ENCODE data around the gene SERPINB6.
A peak's percentile ranks its signal among the peaks of the same experiment; 100 is the strongest.
"Not testable (repeated sequence)": the region's sequence is repeated elsewhere in the genome, so short reads cannot be mapped to it uniquely, and the experiment has no call there.

The SERPINB6 gene

DNA sequence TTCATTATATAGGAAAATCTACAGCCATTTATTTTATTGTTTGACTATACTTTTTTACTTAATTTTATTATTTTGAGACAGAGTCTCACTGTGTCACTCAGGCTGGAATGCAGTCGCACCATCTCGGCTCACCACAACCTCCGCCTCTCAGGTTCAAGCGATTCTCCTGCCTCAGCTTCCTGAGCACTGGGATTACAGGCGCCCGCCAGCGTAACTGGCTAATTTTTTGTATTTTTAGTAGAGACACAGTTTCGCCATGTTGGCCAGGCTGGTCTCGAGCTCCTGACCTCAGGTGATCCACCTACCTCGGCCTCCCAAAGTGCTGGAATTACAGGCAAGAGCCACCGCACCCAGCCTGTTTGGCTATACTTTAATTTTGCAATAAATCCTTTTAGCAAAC is 38.5 kb downstream of the SERPINB6 start:
- not testable (repeated sequence) for DNase-seq

GRCh38 chr6:2931970-2932748 is 39.2 kb downstream of the SERPINB6 start:
- peak; percentile 64 for DNase-seq

DNA sequence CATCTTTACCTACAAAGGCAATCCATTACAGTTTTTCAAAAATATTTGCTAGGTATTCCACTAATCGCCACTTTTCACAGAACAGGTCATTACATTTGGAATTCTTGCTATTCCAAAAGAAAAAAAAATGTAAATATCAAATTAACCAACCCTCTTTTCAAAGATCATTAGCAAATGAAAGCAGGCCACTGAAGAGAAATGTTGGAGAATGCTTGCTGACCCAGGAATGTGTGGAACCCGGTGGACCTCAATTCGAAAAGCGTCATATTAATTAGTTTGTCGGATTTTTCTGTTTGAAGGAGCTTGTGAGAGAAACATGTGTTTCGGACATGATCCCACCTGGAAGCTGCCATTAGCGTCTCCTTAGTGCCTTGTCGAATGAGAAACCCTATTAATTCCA is 40.3 kb downstream of the SERPINB6 start:
- no peak for DNase-seq

DNA sequence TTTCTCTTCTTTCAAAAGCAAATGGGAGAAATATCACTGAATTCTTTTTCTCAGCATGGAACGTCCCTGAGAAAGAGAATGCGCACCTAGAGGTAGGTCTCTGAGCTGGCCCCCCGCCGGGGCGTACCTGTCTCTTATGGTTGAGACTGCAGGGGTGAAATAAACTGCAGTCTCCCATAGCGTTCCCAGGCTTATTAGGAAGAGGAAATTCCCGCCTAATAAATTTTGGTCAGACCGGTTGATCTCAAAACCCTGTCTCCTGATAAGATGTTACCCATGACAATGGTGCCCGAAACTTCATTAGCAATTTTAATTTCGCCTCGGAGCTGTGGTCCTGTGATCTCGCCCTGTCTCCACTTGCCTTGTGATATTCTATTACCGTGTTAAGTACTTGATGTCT is 43.4 kb downstream of the SERPINB6 start:
- DNase-seq, result not testable (repeated sequence)

DNA sequence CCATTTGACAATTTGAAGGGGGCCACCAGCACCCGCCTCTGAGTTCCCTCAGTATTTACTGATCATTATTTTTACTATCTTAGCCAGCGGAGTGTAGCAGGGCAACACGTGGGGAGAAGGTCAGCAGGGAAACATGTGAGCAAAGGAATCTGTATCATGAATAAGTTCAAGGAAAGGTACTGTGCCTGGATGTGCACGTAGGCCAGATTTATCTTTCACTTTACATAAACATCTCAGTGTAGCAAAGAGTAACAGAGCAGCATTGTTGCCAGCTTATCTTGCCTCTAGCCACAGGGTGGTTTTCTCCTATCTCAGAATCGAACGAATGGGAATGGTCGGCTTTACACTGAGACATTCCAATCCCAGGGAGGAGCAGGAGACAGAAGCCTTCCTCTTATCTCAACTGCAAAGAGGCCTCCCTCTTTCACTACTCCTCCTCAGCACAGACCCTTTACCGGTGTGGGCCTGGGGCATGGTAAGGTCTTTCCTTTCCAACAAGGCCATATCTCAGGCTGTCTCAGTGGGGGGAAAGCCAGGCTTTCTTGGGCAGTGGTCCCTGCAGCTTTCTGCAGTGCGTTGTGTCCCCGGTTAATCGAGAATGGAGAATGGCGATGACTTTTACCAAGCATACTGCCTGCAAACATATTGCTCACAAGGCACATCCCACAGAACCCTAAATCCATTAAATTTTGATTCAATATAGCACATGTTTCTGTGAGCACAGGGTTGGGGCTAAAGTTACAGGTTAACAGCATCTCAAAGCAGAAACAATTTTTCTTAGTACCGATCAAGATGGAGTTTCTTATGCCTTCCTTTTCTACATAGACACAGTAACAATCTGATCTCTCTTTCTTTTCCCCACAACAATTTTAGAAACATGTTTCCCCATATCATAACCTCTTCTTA is 45.3 kb downstream of the SERPINB6 start:
- DNase-seq, result not testable (repeated sequence)

GRCh38 chr6:2921520-2922115 is 49.7 kb downstream of the SERPINB6 start:
- DNase-seq, result no peak

GRCh38 chr6:2920671-2921112 is 50.7 kb downstream of the SERPINB6 start:
- no peak for DNase-seq

DNA sequence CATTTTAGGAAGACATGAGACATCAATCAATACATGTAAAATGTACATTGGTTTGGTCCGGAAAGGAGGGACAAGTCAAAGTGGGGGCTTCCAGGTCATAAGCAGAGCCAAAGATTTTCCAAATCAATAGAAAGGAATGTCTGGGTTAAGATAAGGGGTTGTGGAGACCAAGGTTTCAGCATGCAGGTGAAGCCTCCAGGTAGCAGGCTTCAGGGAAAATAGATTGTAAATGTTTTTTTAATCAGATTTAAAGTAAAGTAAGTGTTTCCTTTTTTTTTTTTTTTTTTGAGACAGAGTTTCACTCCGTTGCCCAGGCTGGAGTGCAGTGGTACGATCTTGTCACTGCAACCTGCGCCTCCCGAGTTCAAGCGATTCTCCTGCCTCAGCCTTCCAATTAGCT is 51.5 kb downstream of the SERPINB6 start:
- DNase-seq, result no peak

DNA sequence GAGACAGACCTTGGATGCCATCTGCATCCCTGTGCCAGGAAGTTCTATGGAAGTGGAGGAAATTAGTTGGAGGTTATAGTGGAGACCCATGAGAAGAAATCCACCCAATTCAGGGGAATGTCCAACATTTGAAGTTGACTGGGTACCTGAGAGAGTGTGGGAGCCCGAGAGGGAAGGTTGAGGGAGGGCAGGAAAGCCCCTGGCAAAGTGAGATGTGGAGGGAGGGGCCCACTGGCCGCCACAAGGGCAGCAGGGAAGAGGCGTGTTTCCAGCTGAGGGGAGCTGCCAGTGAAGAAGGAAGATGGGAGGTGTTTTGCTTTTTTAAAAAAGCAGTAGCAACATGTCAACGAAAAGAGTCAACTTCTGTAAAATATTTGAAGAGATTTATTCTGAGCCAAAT is 52.0 kb downstream of the SERPINB6 start:
- no peak for DNase-seq

DNA sequence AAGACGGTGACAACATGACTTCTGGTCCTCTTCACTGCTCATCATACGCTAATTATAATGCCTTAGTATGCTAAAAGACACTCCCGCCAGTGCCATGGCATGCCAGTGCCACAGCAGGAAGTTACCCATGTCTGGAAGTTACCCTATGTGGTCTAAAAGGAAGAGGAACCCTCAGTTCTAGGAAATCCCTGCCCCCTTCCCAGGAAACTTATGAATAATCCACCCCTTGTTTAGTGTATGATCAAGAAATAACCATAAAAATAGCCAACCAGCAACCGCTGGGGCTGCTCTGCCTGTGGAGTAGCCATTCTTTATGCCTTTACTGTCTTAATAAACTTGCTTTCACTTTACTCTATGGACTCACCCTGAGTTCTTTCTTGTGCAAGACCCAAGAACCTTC is 52.4 kb downstream of the SERPINB6 start:
- DNase-seq, result no peak

GRCh38 chr6:2917801-2918445 is 53.4 kb downstream of the SERPINB6 start:
- DNase-seq, result no peak

GRCh38 chr6:2917065-2917464 is 54.3 kb downstream of the SERPINB6 start:
- no peak for DNase-seq

DNA sequence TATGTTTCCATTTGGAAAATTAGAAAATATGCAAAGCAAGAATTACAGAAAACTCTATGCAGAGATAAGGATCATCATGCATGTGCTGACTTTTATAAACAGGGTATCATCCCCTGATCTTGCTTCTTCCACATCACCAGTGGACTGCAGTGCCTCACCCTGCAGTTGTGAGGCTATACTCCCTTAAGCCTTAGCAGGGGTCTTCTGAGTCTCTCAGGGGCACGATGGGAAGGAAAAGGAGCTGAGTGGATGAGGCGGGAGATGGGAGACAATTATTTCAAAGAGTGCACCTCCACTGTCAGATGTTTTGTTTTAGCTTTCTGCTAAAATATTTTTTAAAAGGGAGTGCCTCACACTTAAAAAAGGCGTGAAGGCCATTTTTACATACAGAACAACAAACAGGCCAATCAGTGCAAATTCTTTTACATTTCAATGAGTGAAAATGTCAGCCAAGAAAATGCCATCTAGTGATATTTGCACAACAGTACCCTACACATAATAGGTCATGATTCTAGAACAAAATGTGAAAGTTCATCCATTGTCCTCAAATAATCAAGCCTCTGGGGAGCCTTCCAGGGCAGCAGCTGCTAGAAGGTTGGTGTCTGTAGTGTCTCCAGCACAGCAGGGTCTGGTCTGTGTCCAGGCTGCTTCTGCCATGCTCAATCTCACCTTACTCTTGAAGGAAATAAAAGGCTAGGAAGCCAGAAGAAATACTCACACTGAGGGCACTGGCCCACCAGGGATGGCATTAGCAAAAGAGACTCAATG is 55.0 kb downstream of the SERPINB6 start:
- DNase-seq, result no peak

GRCh38 chr6:2915150-2915549 is 56.2 kb downstream of the SERPINB6 start:
- no peak for DNase-seq

DNA sequence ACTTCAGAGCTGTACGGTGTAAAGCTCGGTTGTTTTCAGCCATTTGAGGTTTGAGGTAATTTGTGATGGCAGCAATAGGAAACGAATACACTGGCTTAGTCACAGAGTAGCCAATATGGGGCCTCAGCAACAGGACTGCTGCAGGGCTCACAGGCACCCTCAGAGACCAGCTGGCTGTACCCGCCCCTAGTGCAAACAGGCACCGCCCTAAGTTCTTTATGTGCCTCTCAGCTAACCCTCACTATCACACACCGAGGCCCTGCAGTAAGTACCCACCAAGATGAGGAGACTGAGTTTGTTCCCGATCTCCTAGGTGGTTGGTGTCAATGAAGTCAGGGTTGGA is 57.1 kb downstream of the SERPINB6 start:
- DNase-seq, result no peak

DNA sequence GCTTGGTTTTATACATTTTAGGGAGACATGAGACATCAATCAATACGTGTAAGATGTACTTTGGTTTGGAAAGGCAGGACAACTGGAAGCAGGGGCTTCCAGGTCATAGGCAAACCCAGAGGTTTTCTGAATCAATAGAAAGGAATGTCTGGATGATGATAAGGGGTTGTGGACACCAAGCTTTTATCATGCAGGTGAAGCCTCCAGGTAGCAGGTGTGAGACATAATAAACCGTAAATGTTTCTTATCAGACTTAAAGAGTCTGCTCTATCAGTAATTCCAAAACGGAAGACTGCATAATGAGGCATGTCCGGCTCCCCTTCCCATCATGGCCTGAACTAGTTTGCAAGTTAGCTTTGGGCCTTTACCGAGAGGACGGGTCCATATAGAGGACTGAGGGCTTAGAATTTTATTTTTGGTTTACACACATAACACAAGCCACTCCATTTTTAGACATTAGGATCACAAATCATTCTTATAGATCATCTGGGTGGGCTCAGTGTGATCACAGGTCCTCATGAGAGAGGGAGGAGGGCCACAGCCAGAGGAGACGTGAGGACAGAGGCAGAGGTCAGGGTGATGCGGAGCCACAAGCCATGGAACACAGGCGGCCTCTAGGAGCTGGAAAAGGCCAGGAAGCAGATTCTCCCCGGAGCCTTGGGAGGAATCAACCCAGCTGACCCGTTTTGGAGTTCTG is 57.6 kb downstream of the SERPINB6 start:
- no peak for DNase-seq

GRCh38 chr6:2911171-2911570 is 60.2 kb downstream of the SERPINB6 start:
- DNase-seq, result no peak

GRCh38 chr6:2909718-2910117 is 61.6 kb downstream of the SERPINB6 start:
- DNase-seq, result no peak

DNA sequence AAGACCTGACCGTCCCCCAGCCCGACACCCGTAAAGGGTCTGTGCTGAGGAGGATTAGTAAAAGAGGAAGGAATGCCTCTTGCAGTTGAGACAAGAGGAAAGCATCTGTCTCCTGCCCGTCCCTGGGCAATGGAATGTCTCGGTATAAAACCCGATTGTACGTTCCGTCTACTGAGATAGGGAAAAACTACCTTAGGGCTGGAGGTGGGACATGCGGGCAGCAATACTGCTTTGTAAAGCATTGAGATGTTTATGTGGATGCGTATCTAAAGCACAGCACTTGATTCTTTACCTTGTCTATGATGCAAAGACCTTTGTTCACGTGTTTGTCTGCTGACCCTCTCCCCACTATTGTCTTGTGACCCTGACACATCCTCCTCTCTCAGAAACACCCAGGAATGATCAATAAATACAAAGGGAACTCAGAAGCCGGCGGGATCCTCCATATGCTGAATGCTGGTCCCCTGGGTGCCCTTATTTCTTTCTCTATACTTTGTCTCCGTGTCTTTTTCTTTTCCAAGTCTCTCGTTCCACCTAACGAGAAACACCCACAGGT is 62.2 kb downstream of the SERPINB6 start:
- DNase-seq, result not testable (repeated sequence)

DNA sequence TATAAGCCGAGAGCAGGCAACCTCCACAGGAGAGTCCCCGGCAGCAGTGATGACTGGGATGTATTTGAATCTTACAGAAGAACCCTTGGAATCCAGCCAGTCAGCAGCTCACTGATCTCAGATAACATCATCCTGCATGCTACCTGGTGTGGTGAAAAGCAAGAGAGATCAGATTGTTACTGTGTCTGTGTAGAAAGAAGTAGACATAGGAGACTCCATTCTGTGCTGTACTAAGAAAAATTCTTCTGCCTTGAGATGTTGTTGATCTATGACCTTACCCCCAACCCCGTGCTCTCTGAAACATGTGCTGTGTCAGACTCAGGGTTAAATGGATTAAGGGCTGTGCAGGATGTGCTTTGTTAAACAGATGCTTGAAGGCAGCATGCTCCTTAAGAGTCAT is 62.9 kb downstream of the SERPINB6 start:
- DNase-seq, result not testable (repeated sequence)

Data from T1000 (cell line).